ENCODE results near the gene RNF181.

RNF181 gene

GRCh38 chr2:85577063-85577385 lies 18.5 kb upstream of the RNF181 start:
- no peak for TF ChIP-seq CTCF (IDR thresholded peaks at IDR 0.05; ENCODE audit: extremely low read depth, insufficient read depth, missing control alignments)
- DNase-seq (ENCODE audit: low spot score), result no peak
- in situ Hi-C loops (cut with MboI; ENCODE audit: low pct_unique_long_range_greater_than_20kb, low sequenced_read_pairs, unreplicated experiment), result no loop called here

- no peak for TF ChIP-seq CTCF (IDR thresholded peaks at IDR 0.05; ENCODE audit: extremely low read depth, insufficient read depth, missing control alignments)
- in situ Hi-C loops (cut with MboI; ENCODE audit: low pct_unique_long_range_greater_than_20kb, low sequenced_read_pairs, unreplicated experiment), result no loop called here
- DNase-seq (ENCODE audit: low spot score), result peak; percentile 73
Measured at GRCh38 chr2:85577386-85578242, 17.9 kb upstream of the RNF181 start, which contains the start of gene VAMP8. Gene VAMP8, plus strand, starts transcription at chr2:85577586. Its CDS starts 61 bp downstream, at chr2:85577647.

- no peak for TF ChIP-seq CTCF (IDR thresholded peaks at IDR 0.05; ENCODE audit: extremely low read depth, insufficient read depth, missing control alignments)
- peak; percentile 43 for DNase-seq (ENCODE audit: low spot score)
- in situ Hi-C loops (cut with MboI; ENCODE audit: low pct_unique_long_range_greater_than_20kb, low sequenced_read_pairs, unreplicated experiment), result no loop called here
Measured at GRCh38 chr2:85578243-85579180, 17.0 kb upstream of the RNF181 start.

- no peak for DNase-seq (ENCODE audit: low spot score)
- in situ Hi-C loops (cut with MboI; ENCODE audit: low pct_unique_long_range_greater_than_20kb, low sequenced_read_pairs, unreplicated experiment), result no loop called here
Measured at GRCh38 chr2:85579266-85579935, 16.1 kb upstream of the RNF181 start.

GRCh38 chr2:85580206-85580605 lies 15.3 kb upstream of the RNF181 start:
- in situ Hi-C loops (cut with MboI; ENCODE audit: low pct_unique_long_range_greater_than_20kb, low sequenced_read_pairs, unreplicated experiment), result no loop called here
- DNase-seq (ENCODE audit: low spot score), result no peak
- no peak for TF ChIP-seq CTCF (IDR thresholded peaks at IDR 0.05; ENCODE audit: extremely low read depth, insufficient read depth, missing control alignments)

More at GRCh38 chr2:85579266-85579935, 16.1 kb upstream of the RNF181 start:
- no peak for TF ChIP-seq CTCF (IDR thresholded peaks at IDR 0.05; ENCODE audit: extremely low read depth, insufficient read depth, missing control alignments)

GRCh38 chr2:85582492-85582891 lies 13.1 kb upstream of the RNF181 start:
- TF ChIP-seq CTCF (IDR thresholded peaks at IDR 0.05; ENCODE audit: extremely low read depth, insufficient read depth, missing control alignments), result no peak
- in situ Hi-C loops (cut with MboI; ENCODE audit: low pct_unique_long_range_greater_than_20kb, low sequenced_read_pairs, unreplicated experiment), result no loop called here
- no peak for DNase-seq (ENCODE audit: low spot score)

All from GM13977 (cell line).